Forelimb muscle (tissue), 1 donor: Measurements from ENCODE around the gene MIEN1. TPM values are rescaled to one million over a fixed set of nuclear protein-coding genes. Genes with fewer than 3 reads are reported as not detected.
"Not testable (repeated sequence)": the region's sequence is repeated elsewhere in the genome, so short reads cannot be mapped to it uniquely, and the experiment has no call there.

Experiments
- DNase-seq: peaks from one replicate; pipeline ENCODE4 v3.0.0-alpha.2; 2013; ENCODE audit warnings: low read depth
- polyA plus RNA-seq: library from polyadenylated mRNA; unstranded; fragments of 120-200 nt; gene quantifications from one replicate; pipeline ENCODE4 v1.2.1, GENCODE V29; 2013; ENCODE audit not compliant: insufficient read length

MIEN1 gene, protein sequence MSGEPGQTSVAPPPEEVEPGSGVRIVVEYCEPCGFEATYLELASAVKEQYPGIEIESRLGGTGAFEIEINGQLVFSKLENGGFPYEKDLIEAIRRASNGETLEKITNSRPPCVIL
- polyA plus RNA-seq, result 18.1 TPM

DNA sequence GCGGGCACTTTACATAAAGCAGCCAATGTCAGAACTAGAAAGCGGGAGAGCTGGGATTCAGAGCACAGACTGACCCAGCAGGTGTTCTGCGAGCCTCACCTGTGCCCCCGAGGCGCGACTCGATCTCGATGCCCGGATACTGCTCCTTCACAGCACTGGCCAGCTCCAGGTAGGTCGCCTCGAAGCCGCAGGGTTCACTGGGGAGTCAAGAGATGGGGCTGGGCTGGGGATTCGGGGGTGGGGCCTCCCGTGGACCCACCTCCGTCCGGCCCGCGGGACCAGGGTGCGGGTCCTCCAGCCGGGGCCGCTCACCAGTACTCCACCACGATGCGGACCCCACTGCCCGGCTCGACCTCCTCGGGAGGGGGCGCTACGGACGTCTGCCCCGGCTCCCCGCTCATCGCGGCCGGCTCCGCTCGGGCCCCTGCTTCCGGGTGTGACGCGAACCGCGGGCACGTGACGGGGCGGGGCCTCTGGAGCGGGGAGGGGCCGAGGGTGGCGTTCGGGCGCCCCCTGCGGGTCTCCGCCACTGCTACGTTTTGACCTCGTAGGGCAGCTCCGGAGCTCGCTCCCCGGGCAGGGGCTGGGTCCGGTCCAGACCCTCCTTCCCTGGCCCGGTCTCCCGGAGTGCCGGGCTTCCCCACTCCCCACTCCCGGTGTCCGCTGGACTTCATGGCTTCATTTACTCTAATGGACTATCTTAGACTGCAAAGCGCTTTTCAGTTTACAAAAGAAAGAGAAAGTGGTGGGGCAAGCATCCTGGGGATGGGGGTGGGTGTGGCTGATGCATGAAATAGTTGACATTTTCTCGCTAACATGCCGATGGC, at the start of gene MIEN1:
MIEN1 (minus strand) TSS at position 438 of the 827 bp plus-strand sequence; CDS start at position 401, 37 bp downstream.
- DNase-seq, result peak; percentile 25

DNA sequence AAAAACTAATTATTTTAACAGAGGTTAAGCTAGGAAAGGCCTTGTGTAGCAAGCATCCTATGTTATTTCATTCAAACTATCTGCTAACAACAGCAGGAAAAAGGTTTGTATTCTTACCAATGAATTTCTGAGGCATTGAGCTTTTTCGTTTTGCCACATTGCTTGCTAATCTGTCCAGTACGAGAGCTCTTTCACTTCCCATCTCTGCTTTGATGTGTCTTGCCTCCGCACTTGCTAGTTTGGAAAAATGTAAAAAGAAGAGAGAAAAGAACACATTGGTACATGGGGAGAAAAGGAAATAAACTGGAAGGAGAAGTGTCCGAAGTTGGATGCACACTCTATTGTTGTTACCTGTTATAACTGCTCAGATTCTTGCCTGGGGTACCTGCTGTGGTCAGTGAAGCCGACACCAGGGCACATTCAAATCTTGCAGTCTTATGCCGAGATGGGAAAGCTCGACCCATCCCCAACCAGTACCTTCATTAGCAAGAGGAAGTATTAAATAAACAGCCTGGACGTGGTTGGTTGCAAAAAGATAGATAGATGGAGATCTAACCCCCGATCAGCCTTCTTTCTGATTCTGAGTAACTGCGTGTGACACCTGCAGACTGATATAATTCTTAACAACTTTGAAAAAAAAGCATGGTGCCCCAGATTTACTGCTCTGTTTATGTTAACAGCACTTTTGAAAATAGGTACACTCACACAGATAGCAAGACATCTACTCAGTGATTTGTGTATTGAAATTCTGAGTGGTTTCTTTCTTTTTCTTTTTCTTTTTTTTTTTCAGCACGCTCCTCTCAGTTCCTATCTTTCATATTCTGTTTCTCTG, 47.4 kb upstream of the MIEN1 start:
- DNase-seq, result no peak

DNA sequence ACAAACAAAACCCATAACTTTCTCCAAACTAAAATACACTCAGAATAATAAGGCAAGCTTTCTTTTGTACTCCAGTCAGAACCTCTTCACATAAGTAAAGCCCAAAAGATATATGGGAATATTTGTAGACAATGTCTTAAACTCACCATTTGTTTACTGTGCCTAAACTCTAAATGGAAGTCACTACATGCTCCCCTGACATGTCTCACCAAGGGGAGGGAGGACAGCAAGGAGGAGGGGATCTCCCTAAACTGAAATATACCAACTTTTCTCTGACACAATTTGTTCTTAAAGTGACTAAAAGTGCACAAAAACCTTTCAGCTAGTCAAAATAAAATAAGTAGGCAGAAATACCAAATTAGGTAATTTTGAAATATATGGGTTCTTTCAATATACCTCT, 45.9 kb upstream of the MIEN1 start:
- DNase-seq, result no peak

DNA sequence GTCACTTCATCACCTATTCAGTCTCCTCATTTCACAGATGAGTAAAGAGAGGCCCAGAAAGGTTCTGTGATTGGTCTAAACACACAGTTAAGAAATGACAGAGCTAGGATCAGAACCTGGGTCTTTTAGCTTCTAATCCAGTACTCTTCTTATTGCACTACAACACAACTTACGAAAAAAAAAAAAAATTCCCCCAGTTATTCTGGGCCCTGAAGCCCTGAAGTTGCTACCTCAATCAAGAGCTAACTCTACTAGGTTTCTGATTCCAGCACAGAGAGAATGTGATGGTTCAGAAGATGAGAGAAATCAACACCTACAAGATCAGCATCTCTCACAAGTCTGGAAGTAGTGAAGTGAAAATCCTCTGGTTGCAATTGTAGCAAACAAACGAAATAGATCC, 44.7 kb upstream of the MIEN1 start:
- DNase-seq, result no peak

DNA sequence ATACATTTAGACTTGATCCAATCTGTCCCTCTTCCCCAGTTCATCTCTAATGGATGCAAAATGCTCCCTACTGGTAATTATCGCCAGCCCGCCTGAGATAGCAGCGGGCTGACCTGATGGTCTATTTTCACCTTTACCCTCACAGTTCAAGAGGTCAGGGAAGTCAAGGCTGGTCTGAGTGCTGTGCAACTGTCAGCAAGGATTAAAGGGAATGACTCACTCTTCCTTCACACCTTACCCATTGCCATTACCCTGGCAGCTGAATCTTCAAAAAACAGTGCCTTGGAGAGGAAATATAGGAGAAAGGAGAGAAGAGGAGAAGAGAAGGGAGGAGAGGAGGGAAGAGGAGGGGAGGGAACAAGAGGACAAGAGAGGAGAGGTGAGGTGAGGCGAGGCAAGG, 43.7 kb upstream of the MIEN1 start:
- no peak for DNase-seq

DNA sequence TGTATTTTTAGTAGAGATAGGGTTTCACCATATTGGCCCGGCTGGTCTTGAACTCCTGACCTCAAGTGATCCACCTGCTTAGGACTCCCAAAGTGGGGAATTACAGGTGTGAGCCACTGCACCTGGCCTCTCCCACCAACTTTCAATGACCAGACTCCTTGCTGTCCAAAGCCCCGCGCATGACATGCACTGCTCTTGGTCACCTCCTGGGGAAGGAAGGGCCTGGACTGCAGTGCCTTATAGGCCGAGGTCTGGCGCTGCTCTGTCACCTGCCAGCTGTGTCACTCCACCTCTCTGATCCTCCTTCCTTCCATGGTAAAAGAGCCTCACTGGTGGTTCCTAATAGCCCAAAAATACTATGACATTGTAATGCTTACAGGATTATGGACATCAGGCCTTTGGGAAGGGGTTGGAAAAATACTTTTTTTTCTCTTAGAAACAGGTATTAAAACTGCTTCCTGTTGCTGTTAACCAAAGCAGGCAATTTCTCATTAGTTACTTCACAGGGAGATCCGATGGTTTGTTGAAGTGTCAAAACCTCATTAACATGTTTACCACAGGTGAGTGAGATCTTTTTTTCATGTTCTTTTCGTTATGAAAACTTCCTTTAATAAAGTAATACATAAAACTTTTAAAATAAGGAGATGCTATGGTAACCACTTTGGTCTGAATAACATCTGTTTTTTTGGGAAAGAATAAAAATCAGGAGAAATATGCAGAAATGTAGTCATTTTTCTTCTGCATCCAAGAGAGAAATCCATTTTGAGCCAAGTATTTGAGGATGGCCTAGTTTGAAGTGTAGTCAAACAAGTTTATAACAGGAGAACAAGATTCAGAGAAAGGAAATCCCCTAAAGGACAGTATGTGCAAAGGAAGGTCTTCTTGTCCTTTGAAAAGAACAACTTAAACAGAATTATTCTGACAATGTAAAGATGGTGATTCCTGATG, 42.9 kb upstream of the MIEN1 start:
- DNase-seq, result no peak

DNA sequence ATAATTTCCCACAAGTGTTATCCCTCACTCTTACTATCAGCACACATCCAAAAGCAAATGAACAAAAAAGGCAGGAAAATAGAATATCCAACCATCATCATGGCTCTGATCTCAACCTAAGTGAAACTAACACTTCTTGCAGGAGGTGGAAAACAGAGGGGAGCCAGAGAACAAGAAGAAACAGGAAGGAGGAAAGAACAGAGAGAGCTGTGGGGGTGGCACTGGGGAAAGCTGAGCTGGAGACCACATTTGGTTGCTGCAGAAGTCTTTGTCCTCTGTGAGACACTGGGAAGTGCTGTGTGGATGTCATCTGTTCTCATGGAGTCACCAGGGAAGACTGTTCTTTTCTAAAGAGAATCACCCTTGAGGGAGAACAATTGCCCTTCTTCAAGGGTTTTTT, 42.1 kb upstream of the MIEN1 start:
- no peak for DNase-seq

DNA sequence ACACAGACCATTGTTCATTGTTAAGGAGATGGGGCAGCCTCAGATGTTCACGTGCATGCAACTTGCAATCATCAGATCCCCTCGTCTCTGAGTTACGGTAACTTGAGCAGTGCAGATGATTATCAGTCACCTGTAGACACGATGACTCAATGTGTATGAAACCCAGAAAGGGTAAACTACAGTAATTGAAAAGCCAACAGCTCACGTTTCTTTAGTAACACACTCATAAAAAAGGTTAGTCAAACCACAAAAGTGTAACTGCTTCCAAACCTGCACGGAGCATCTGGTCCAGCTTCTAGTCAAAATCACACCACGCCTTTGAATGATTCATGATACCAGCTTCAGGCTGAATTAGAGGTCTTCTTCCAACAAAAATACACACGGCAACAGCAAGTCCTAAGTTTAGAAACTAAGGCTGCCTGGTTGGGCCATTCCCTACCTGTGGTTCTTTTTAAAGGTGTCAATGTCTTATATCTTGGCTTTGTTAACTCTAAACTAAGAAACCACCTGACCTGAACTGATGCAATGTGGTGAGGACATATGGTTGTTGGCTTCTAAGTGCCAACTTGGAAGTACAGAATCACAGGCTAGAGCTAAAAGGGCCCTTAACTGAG, 39.7 kb upstream of the MIEN1 start:
- DNase-seq, result no peak

DNA sequence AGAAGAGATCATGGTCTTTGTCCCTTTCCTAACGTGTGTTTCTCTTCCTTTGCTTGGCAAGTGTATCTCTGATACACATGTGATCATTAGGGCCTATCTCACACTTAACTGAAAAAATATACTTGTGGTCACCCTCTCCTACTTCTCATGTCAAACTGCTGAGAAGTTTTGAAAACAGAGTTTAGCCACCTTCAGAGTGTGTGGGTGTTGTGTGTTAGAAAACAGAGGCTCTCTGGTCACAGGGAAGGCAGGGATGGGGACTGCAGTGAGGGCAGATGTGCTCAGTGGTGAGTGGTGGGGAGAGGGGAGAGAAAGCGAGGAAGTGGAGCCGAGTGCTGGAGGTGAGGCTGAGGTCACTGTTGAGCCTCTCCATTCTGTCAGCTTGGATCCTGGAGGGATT, 36.8 kb upstream of the MIEN1 start:
- no peak for DNase-seq

DNA sequence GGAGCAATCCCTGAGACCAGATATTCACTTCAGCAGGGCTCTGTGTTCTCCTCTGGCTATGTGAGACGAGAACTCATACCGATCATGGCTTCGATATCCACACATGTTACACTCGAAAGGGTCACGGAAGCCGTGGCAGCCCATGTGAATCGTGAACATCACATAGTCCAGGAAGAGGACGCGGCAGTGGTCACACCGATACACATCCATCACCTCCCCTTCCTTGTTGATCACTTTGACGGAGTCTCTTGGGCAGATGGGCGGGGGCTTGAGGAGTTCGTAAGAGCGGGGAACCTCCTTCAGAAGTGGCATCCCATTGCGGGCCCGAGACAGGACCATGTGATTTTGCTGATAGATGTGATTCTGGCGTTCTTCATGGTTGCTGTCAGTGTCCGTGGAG, 35.4 kb upstream of the MIEN1 start:
- no peak for DNase-seq

DNA sequence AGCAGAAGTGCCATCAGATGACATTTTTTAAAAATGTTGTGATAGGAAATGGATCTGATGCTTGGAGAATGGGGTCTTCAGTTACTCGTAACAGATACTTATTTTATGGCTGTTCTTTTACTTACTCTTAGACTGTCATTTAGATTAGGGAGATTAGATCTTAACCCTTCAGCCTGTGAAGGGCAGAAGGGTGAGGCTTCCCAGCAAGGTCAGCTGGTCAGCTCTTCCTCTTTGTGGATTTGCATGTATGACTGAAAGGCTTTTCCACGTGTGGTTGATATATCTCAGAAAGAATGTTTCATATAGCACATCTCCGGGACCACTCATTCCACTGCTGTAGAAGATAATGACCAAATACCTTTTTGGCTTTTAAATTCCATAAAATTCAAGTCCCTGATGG, 34.8 kb upstream of the MIEN1 start:
- DNase-seq, result no peak

DNA sequence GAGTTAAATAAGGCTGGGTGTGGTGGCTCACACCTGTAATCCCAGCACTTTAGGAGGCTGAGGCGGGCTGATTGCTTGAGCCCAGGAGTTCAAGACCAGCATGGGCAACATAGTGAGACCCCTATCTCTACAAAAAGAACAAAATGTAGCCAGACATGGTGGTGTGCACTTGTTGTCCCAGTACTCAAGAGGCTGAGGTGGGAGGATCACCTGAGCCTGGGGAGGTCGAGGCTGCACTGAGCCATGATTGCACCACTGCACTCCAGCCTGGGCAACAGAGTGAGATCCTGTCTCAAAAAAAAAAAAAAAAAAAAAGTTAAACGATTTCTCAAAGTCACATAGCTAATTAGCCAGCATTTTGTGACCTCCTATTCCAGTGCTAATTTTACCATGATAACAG, 33.8 kb upstream of the MIEN1 start:
- not testable (repeated sequence) for DNase-seq

DNA sequence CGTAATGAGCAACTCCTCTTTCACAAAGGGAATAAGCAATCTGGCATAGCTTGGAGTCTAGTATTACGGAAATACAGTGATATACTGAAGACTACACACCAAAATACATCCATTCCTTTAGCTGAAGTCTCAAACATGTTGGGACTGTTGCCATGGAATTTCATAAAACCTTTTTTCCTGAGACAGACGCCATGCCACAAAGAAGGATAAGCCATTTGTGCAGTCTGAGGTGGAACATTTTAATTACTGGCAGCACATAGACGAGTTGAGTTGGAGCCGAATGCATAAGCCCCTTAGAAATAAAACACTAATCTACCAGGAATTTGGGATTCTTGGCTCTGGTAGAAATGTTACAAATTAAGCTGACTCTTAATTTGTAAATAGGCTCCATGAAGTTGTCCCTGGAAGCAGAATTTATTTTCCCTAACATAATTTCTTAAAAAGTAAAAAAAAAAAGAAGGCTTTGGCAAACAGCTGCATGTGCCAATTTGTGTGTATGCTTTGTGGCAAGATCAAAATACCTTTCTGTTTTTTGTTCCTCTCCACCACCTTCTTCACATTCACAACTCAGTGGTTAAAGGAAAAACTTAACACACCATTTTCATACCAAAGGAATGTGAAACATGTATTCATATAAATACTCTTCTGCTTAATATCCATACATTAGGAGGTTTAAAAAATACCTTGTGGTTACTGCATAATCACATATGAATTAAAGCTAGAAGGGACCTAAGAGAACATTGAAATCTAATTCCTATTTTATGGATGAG, 32.9 kb upstream of the MIEN1 start:
- DNase-seq, result no peak

DNA sequence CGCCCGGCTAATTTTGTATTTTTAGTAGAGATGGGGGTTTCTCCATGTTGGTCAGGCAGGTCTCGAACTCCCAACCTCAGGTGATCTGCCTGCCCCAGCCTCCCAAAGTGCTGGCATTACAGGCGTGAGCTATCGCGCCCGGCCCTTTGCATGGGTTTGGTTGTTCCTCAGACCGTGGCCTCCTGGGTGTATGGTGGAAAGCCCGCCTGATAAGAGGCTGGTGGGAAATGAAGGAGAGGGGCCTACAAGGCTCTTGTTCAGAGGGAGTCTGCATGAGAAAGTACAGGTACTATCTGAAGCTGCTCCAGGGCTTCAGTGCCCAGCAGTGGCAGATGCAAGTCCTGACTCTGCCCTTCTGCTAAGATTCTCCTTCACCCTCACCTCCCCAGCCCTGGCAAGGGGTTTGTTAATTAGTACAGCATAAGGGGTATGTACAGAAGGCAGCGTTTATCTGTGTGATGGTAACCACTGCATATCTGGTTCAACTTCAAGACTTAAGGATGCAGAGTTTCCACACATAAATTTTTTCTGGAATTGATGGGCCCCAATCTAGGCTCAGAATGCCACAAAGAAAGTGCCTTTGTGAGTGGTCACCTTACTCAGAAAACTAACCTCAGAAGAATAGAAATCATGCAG, 31.6 kb upstream of the MIEN1 start:
- no peak for DNase-seq

DNA sequence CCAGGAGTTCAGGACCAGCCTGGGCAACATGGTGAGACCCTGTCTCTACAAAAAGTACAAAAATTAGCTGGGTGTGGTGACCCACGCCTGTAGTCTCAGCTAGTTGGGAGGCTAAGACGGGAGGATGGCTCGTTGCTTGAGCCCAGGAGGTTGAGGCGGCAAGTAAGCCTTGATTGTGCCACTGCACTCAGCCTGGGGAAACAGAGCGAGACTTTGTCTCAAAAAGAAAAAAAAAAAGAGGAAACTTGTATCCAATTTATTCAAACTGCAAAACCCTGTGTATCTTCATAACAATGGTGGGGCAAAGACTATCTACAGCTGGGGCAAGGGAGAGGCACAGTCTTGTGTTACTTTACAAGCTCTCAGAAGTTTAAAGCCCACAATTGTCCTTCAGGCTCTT, 28.9 kb upstream of the MIEN1 start:
- no peak for DNase-seq

DNA sequence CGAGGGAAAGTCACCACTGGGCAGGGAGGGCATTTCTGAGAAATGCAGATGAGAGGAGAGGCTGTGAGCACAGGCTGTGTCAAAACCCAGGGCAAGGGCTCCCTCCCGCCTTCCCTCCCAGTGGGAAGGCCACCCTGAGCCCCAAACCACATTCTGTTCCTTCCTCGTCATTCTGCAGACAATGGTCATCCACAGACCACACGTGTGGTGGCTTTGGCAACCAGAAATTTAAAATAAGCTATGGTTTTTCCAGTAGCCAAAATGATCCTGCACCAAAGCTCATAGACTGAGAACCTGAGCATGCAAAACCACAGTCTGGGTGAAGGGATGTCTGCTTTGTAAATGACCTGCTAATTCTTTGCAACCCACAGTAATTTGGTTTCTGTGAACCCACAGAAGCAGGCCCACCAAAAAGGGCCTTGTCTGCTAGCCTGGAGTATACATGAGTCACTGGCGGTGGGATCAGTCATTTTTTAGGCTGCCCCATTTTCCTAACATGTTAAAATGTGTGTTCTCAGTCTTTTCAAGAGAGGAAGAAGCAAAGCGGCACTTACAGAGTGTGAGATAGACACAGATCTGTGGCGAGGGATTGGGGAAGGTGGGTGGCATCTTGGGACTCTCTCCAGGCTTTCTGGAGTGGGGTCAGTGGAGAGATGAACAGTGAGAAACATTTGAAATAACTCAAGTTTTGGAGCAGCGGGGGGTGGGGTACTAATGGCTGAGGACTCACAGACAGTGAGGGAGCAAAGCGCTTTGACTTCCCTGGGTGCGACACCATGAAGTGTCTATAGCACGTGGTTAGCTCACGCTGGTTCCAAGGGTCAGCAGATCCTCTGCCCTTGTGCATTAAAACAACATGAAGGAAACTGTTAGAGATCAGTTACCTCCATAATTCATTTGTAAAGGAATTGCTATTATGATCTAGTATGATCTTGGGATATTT, 27.9 kb upstream of the MIEN1 start:
- no peak for DNase-seq

DNA sequence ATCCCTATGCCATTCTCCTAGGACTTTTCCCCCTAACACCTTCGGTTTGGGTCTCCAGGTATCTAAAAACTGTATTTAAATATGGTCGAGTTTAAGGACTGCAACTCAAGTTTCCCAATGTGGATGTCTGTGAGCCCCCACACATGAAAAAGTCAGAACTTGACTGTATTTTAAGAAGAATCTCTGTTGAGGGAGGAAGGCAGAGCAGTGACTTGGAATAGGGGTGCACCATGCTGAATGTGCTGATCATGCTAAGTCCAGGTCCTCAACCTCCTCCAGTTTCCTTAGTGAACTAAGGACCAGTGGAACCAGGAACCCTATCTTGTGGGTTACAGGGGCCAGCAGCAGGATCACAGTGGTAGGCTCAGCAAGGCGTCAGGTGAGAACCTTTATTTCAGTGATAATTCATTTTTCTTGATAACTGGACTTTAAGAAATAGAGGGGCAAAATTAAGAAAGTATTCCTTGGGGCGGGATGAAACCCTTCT, 26.9 kb upstream of the MIEN1 start:
- DNase-seq, result no peak

DNA sequence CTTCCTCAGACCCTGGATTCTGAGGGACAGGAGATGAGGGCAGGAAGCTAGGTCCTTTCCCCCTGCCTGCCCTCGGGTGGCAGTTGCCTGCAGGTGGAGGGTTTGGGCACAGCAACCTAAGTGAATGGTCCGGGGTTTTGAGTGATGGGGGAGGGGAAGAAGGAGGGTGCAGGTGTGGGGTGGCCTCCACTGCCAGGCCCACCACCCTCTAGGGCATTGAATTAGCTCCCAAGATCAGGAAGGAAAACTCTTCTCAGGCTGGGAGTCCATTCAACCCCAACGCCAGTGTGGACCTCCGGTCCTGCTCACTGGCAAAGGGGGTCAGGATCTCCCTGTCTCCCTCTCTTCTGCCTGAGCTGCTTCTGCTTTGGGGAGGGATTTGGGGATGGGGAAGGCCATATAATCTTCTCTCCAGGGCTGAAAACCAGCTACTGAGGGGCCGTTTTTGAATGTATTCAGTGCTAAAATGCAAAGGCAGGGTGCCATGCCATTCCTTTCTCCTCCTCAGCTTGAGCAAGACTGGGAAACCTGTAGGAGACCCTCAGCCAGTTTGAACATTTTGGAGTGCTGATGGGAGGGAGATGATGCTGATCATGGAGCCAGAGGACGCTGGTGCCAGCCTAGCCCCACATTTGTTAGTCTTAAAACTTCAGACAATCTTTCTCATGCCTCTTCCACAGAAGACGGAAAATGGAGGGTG, 26.2 kb upstream of the MIEN1 start:
- no peak for DNase-seq
